ENCODE results near the gene FAM221B.

FAM221B gene

GRCh38 chr9:35839926-35840325 is 11.4 kb upstream of the FAM221B start:
- no peak for ATAC-seq
- TF ChIP-seq ARNTL (CRISPR knock-in tag; IDR thresholded peaks at IDR 0.05; ENCODE audit: borderline replicate concordance, low read depth) = no peak
- no peak for TF ChIP-seq CSRNP3 (CRISPR knock-in tag; IDR thresholded peaks at IDR 0.05)
- no peak for TF ChIP-seq CREB5 (CRISPR knock-in tag; IDR thresholded peaks at IDR 0.05; ENCODE audit: low read depth)
- no peak for TF ChIP-seq TCF4 (CRISPR knock-in tag; IDR thresholded peaks at IDR 0.05; ENCODE audit: borderline replicate concordance)
- TF ChIP-seq POU6F1 (CRISPR knock-in tag; IDR thresholded peaks at IDR 0.05; ENCODE audit: borderline replicate concordance, low read depth) = no peak
- no peak for TF ChIP-seq ZC3H10 (CRISPR knock-in tag; IDR thresholded peaks at IDR 0.05)
- no peak for TF ChIP-seq ZFP30 (CRISPR knock-in tag; IDR thresholded peaks at IDR 0.05)
- no peak for TF ChIP-seq ESRRG (CRISPR knock-in tag; IDR thresholded peaks at IDR 0.05)
- no peak for TF ChIP-seq PATZ1 (CRISPR knock-in tag; IDR thresholded peaks at IDR 0.05; ENCODE audit: borderline replicate concordance)
- no peak for TF ChIP-seq GLIS3 (CRISPR knock-in tag; IDR thresholded peaks at IDR 0.05)

GRCh38 chr9:35836595-35836994 is 8.1 kb upstream of the FAM221B start:
- no peak for ATAC-seq
- TF ChIP-seq TOX (CRISPR knock-in tag; IDR thresholded peaks at IDR 0.05; ENCODE audit: borderline replicate concordance) = no peak
- TF ChIP-seq PPARA (CRISPR knock-in tag; IDR thresholded peaks at IDR 0.05; ENCODE audit: borderline replicate concordance) = no peak
- no peak for TF ChIP-seq ESRRG (CRISPR knock-in tag; IDR thresholded peaks at IDR 0.05)
- TF ChIP-seq GLIS3 (CRISPR knock-in tag; IDR thresholded peaks at IDR 0.05) = no peak
- TF ChIP-seq CSDC2 (CRISPR knock-in tag; IDR thresholded peaks at IDR 0.05) = no peak
- no peak for TF ChIP-seq POU6F1 (CRISPR knock-in tag; IDR thresholded peaks at IDR 0.05; ENCODE audit: borderline replicate concordance, low read depth)
- no peak for TF ChIP-seq TSHZ2 (CRISPR knock-in tag; IDR thresholded peaks at IDR 0.05)
- TF ChIP-seq ZFP3 (CRISPR knock-in tag; IDR thresholded peaks at IDR 0.05) = no peak
- TF ChIP-seq RARB (CRISPR knock-in tag; IDR thresholded peaks at IDR 0.05) = no peak
- TF ChIP-seq SNAI2 (CRISPR knock-in tag; IDR thresholded peaks at IDR 0.05) = no peak
- TF ChIP-seq ARNTL (CRISPR knock-in tag; IDR thresholded peaks at IDR 0.05; ENCODE audit: borderline replicate concordance, low read depth) = no peak
- no peak for TF ChIP-seq ZC3H10 (CRISPR knock-in tag; IDR thresholded peaks at IDR 0.05)
- TF ChIP-seq ZNF70 (CRISPR knock-in tag; IDR thresholded peaks at IDR 0.05) = no peak

GRCh38 chr9:35835766-35836165 is 7.2 kb upstream of the FAM221B start:
- TF ChIP-seq ZFP3 (CRISPR knock-in tag; IDR thresholded peaks at IDR 0.05) = no peak
- TF ChIP-seq CSDC2 (CRISPR knock-in tag; IDR thresholded peaks at IDR 0.05) = no peak
- no peak for TF ChIP-seq TCF4 (CRISPR knock-in tag; IDR thresholded peaks at IDR 0.05; ENCODE audit: borderline replicate concordance)
- TF ChIP-seq ZFP30 (CRISPR knock-in tag; IDR thresholded peaks at IDR 0.05) = no peak
- TF ChIP-seq ZNF8 (CRISPR knock-in tag; IDR thresholded peaks at IDR 0.05) = no peak
- TF ChIP-seq CREB5 (CRISPR knock-in tag; IDR thresholded peaks at IDR 0.05; ENCODE audit: low read depth) = no peak
- TF ChIP-seq ESRRG (CRISPR knock-in tag; IDR thresholded peaks at IDR 0.05) = no peak
- TF ChIP-seq ZNF565 (CRISPR knock-in tag; conservative IDR thresholded peaks at IDR 0.05; ENCODE audit: low read depth) = no peak
- no peak for ATAC-seq

All from SK-N-SH treated with all-trans-retinoic acid at 6 μM for 48 hours (cell line).